Neuronal stem cell (in vitro differentiated cells): ENCODE results near the gene CCL15.

ENCODE experiments used
- DNase-seq: peaks from one replicate; pipeline ENCODE4 v3.0.0-alpha.2; 2013; ENCODE audit warnings: low spot score
- H2AFZ ChIP-seq: one replicate; pipeline ENCODE4 v1.6.1; 2013; ENCODE audit warnings: mild to moderate bottlenecking, low read length, inconsistent platforms
- H2AK5ac ChIP-seq: 2 replicates; pipeline ENCODE4 v1.6.1; 2013; ENCODE audit warnings: low read depth, mild to moderate bottlenecking, inconsistent platforms, low read length, moderate library complexity, mixed read lengths
- H2BK120ac ChIP-seq: 2 replicates; pipeline ENCODE4 v1.6.1; 2013; ENCODE audit warnings: low read depth, mild to moderate bottlenecking, inconsistent platforms, low read length, moderate library complexity, mixed read lengths
- H2BK12ac ChIP-seq: one replicate; pipeline ENCODE4 v1.6.1; 2013; ENCODE audit warnings: low read length, inconsistent platforms
- H2BK15ac ChIP-seq: 2 replicates; pipeline ENCODE4 v1.6.1; 2013; ENCODE audit warnings: mild to moderate bottlenecking, low read length, inconsistent platforms, mixed read lengths
- H2BK5ac ChIP-seq: one replicate; pipeline ENCODE4 v1.6.1; 2013; ENCODE audit warnings: inconsistent platforms, mild to moderate bottlenecking, low read length, moderate library complexity
- H3K14ac ChIP-seq: one replicate; pipeline ENCODE4 v1.6.1; 2013; ENCODE audit warnings: low read length, inconsistent platforms
- H3K18ac ChIP-seq: 2 replicates; pipeline ENCODE4 v1.6.1; 2013; ENCODE audit warnings: low read length, inconsistent platforms
- H3K23ac ChIP-seq: 2 replicates; pipeline ENCODE4 v1.6.1; 2013; ENCODE audit warnings: low read depth, mild to moderate bottlenecking, mixed read lengths, low read length, inconsistent platforms; ENCODE audit not compliant: poor library complexity
- H3K27ac ChIP-seq: replicated peaks from 3 replicates; pipeline ENCODE4 v1.5.1; 2013; ENCODE audit warnings: low read length, inconsistent platforms
- H3K27me3 ChIP-seq, 3 experiments: 2 replicates each; pipeline ENCODE4 v1.6.1; 2013; ENCODE audit warnings: low read length in 3 of 3, mild to moderate bottlenecking in 2 of 3, inconsistent platforms in 1 of 3, low read depth in 1 of 3, mixed read lengths in 1 of 3, moderate library complexity in 1 of 3; ENCODE audit not compliant: control insufficient read depth in 3 of 3, insufficient read depth in 3 of 3
- H3K36me3 ChIP-seq, 2 donors: replicated peaks in 1 of 2; 2 replicates each; pipeline ENCODE4 v1.6.1; 2013; ENCODE audit warnings: low read length in 2 of 2; ENCODE audit not compliant: control insufficient read depth in 2 of 2, insufficient read depth in 2 of 2
- H3K4ac ChIP-seq: 2 replicates; pipeline ENCODE4 v1.6.1; 2013; ENCODE audit warnings: inconsistent platforms, mild to moderate bottlenecking, low read length, moderate library complexity
- H3K4me1 ChIP-seq, 2 donors: 1 replicate in 1 of 2; 2 replicates in 1 of 2; pipeline ENCODE4 v1.6.1; 2013; ENCODE audit warnings: low read length in 2 of 2, low read depth in 1 of 2; ENCODE audit not compliant: control insufficient read depth in 2 of 2, insufficient read depth in 1 of 2
- H3K4me2 ChIP-seq: one replicate; pipeline ENCODE4 v1.6.1; 2013; ENCODE audit warnings: mild to moderate bottlenecking, low read length, inconsistent platforms; ENCODE audit not compliant: insufficient read depth, poor library complexity, severe bottlenecking
- H3K4me3 ChIP-seq, 2 donors: 2 replicates each; pipeline ENCODE4 v1.5.1; 2013; ENCODE audit warnings: low read length in 2 of 2, mild to moderate bottlenecking in 2 of 2, inconsistent platforms in 1 of 2, moderate library complexity in 1 of 2
- H3K79me1 ChIP-seq: one replicate; pipeline ENCODE4 v1.6.1; 2013; ENCODE audit warnings: low read depth, mild to moderate bottlenecking, inconsistent platforms, low read length, moderate library complexity
- H3K9ac ChIP-seq: one replicate; pipeline ENCODE4 v1.6.1; 2013; ENCODE audit warnings: mild to moderate bottlenecking, low read depth, low read length, inconsistent platforms; ENCODE audit not compliant: poor library complexity
- H3K9me3 ChIP-seq, 2 donors: replicated peaks in 1 of 2; 2 replicates each; pipeline versions ENCODE3 to v1.6.1; 2013; ENCODE audit warnings: low read length in 2 of 2, mild to moderate bottlenecking in 2 of 2, inconsistent platforms in 1 of 2, low read depth in 1 of 2, mixed read lengths in 1 of 2, moderate library complexity in 1 of 2; ENCODE audit not compliant: control insufficient read depth in 2 of 2, insufficient read depth in 1 of 2
- H4K8ac ChIP-seq: one replicate; pipeline ENCODE4 v1.6.1; 2013; ENCODE audit warnings: low read depth, mild to moderate bottlenecking, inconsistent platforms, low read length, moderate library complexity
- H4K91ac ChIP-seq: one replicate; pipeline ENCODE4 v1.6.1; 2013; ENCODE audit warnings: low read length, low read depth, mild to moderate bottlenecking, inconsistent platforms; ENCODE audit not compliant: poor library complexity
- WGBS, 2 donors: extraction: QIAGEN DNeasy Blood & Tissue Kit; methylation state at CpG; one replicate each; pipeline ENCODE4 v1.1.7; 2013; ENCODE audit warnings: missing lambda C conversion rate in 2 of 2, mixed read lengths in 1 of 2; ENCODE audit not compliant: insufficient read length in 2 of 2, insufficient replicate concordance in 1 of 2; ENCODE audit errors: extremely low coverage in 2 of 2; 5-methylcytosine and 5-hydroxymethylcytosine counted together

The CCL15 gene

DNA sequence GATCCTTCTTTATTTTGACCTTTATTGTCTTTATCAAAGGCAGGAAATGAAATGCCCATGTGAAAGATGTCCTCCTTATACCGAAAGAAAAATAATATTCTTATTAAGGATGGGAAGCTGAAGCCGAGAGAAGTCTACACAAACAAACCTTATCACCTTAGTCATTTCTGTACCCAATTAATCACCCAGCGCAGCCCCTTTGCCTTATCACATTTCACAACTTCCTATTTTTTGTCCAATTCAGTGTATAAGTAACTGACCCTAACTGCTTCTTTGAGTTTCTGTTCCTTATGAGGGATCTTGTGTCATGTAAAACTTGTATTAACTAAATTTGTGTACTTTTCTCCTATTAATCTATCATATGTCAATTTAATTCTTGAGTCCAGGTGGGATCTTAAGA is 32.8 kb upstream of the CCL15 start:
- Histone ChIP-seq H2AFZ (no peak overlapping the region), H4K91ac (no peak overlapping the region), H3K79me1 (no peaks in the 10 kb centered on the region), H3K14ac (no peak overlapping the region), H3K23ac (no peak overlapping the region), H2BK5ac (no peak overlapping the region), H4K8ac (no peak overlapping the region), H3K36me3 (no peaks in the 10 kb centered on the region), H3K9ac (no peak overlapping the region), H3K9me3 (no peaks in the 10 kb centered on the region), H2BK12ac (no peak overlapping the region), H2BK120ac (no peak overlapping the region), H3K4me1 (peaks cover 4 to 6% of the 10 kb centered on the region in 2 donors), H3K18ac (no peak overlapping the region), H3K27me3 (peaks cover 0 to 8% (median 0%) of the 10 kb centered on the region in 3 experiments), H3K4me3 (no peak overlapping the region), H3K4me2 (no peak overlapping the region), H2AK5ac (no peak overlapping the region), H3K27ac (no peak overlapping the region), H2BK15ac (no peak overlapping the region), H3K4ac (no peak overlapping the region)
- no CpG with 5 or more reads among the region's 3 CpGs for WGBS, 2 donors
- DNase-seq: no peak

DNA sequence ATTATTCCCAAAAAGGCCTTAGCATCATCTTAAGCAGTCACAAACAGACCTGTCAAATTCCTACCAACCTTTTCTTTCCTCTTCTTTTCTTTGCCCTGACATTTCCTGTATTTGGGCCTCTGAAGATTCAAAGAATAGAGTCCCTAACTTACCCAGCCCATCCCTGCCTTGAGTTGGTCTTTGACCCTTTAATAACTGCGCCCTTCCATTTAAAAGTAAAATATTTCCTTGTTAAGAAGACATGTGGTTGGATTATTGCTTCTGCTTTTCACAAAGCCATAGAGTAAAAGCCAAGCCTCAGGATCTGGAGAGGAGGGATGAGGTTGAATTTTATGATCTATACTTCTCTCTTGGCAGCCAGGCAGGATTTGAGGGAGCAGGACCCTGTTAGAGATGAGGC is 29.6 kb upstream of the CCL15 start:
- Histone ChIP-seq H3K36me3 (no peaks in the 10 kb centered on the region), H3K4ac (no peak overlapping the region), H2BK5ac (no peak overlapping the region), H2AK5ac (no peak overlapping the region), H3K27me3 (peaks cover 0 to 8% (median 0%) of the 10 kb centered on the region in 3 experiments), H3K79me1 (no peaks in the 10 kb centered on the region), H2AFZ (peak overlapping the region; percentile 68), H2BK12ac (no peak overlapping the region), H2BK120ac (no peak overlapping the region), H3K18ac (no peak overlapping the region), H3K9ac (no peak overlapping the region), H3K27ac (no peak overlapping the region), H4K8ac (no peak overlapping the region), H3K4me1 (peaks cover 4 to 6% of the 10 kb centered on the region in 2 donors), H3K23ac (no peak overlapping the region), H3K14ac (no peak overlapping the region), H3K4me3 (no peak overlapping the region), H3K4me2 (no peak overlapping the region), H4K91ac (no peak overlapping the region), H3K9me3 (no peaks in the 10 kb centered on the region), H2BK15ac (no peak overlapping the region)
- no peak for DNase-seq
- WGBS, 2 donors: no CpG with 5 or more reads among the region's 1 CpG

DNA sequence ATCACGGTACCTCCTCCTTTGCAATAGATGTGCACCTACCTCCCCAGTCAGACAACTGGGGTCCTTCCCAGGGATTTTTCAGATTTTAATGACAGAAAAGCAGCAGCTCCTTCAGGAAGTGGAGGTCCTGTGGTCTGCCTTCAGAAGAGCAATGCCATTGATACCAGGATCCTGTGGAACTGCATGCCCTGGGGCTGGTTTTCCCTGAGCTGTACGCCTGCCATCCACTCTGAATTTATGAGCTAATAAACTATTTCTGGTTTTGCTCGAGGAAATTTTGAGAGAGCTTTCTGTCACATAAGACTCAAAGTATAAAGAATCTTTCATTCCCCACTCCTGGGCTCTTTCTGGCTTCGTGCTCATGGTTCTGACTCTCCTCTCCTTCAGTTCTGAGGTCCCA is 26.4 kb upstream of the CCL15 start:
- Histone ChIP-seq H2AK5ac (no peak overlapping the region), H2AFZ (no peak overlapping the region), H3K4me2 (no peak overlapping the region), H2BK5ac (no peak overlapping the region), H3K4me1 (peaks cover 4 to 6% of the 10 kb centered on the region in 2 donors), H3K18ac (no peak overlapping the region), H4K91ac (no peak overlapping the region), H3K23ac (no peak overlapping the region), H2BK120ac (no peak overlapping the region), H3K27me3 (peaks cover 0 to 8% (median 0%) of the 10 kb centered on the region in 3 experiments), H3K36me3 (no peaks in the 10 kb centered on the region), H3K14ac (no peak overlapping the region), H3K4me3 (no peak overlapping the region), H3K79me1 (no peaks in the 10 kb centered on the region), H2BK15ac (no peak overlapping the region), H3K9ac (no peak overlapping the region), H3K4ac (no peak overlapping the region), H2BK12ac (no peak overlapping the region), H3K27ac (no peak overlapping the region), H3K9me3 (no peaks in the 10 kb centered on the region), H4K8ac (no peak overlapping the region)
- DNase-seq: no peak
- no CpG with 5 or more reads among the region's 4 CpGs for WGBS, 2 donors

DNA sequence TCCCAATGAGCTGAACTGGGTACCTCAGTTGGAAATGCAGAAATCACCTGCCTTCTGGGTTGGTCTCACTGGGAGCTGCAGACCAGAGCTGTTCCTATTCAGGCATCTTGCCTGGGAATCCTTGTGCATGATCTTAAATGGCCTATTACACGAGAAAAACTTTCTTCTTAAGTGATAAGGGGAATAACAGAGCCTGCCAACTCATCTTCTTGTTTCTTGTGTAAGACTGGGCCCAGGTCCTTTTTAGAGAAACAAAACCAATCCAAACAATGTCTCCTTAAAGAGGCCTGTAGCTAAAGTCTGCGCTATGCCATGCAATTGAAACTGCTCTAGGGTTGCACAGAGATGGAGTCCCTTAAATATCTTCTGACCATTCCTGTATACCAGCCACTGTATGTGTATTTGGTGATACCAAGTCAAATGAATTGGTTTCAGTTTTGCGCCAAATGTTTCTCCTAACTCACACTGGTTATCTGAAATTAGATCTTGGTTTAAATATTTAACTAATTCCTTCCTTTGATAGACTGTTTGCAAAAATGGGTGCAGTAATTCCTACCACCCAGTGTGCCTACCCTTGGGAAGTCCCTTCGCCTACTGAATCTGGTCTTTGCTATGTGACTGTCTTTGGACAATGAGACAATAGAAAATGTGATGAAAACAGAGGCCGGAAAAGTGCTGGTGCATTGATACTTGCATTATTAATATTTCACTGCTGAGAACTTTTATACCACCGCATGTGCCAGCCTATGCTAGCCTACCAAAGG is 22.9 kb upstream of the CCL15 start:
- H2BK120ac ChIP-seq: no peak overlapping the region
- H3K4me2 ChIP-seq: no peak overlapping the region
- no peak overlapping the region for H2AK5ac ChIP-seq
- H3K27me3 ChIP-seq: no peaks in the 10 kb centered on the region
- H3K36me3 ChIP-seq: no peaks in the 10 kb centered on the region
- no peak overlapping the region for H3K9ac ChIP-seq
- no peak overlapping the region for H2BK15ac ChIP-seq
- H4K91ac ChIP-seq: no peak overlapping the region
- no CpG with 5 or more reads among the region's 6 CpGs for WGBS, 2 donors
- H3K4me1 ChIP-seq: no peaks in the 10 kb centered on the region
- no peak overlapping the region for H3K23ac ChIP-seq
- H3K79me1 ChIP-seq: no peaks in the 10 kb centered on the region
- H3K27ac ChIP-seq: no peak overlapping the region
- H2BK12ac ChIP-seq: peak overlapping the region; percentile 16
- no peaks in the 10 kb centered on the region for H3K9me3 ChIP-seq
- no peak overlapping the region for H2BK5ac ChIP-seq
- no peak overlapping the region for H3K4ac ChIP-seq
- H3K18ac ChIP-seq: peak overlapping the region; percentile 75
- DNase-seq: no peak
- no peak overlapping the region for H3K4me3 ChIP-seq
- H3K14ac ChIP-seq: no peak overlapping the region
- H2AFZ ChIP-seq: no peak overlapping the region
- H4K8ac ChIP-seq: no peak overlapping the region
